Kidney epithelial cell (primary cell): Measurements from ENCODE around the gene NLK. TPM values are rescaled to one million over a fixed set of nuclear protein-coding genes. Genes with fewer than 3 reads are reported as not detected.
"Not testable (repeated sequence)": the region's sequence is repeated elsewhere in the genome, so short reads cannot be mapped to it uniquely, and the experiment has no call there.

Source experiments
- DNase-seq: peaks from one replicate; pipeline ENCODE4 v3.0.0-alpha.2; 2010; ENCODE audit warnings: low read depth
- H3K27me3 ChIP-seq: 2 replicates; pipeline ENCODE4 v1.6.0; 2011; ENCODE audit warnings: low read length; ENCODE audit not compliant: control insufficient read depth, insufficient read depth
- H3K36me3 ChIP-seq: 2 replicates; pipeline ENCODE4 v1.5.1; 2011; ENCODE audit warnings: low read length; ENCODE audit not compliant: control insufficient read depth, insufficient read depth
- H3K4me3 ChIP-seq: 2 replicates; pipeline ENCODE4 v1.5.1; 2011; ENCODE audit warnings: low read depth, mild to moderate bottlenecking, control low read depth, low read length
- total RNA-seq: library from RNA; depleted of rRNA; stranded (reverse); fragments of >200 nt; gene quantifications from 2 replicates; pipeline ENCODE4 v1.2.3, GENCODE V29; 2015
- TF ChIP-seq, protein P1 (sequence below): IDR thresholded peaks from 2 replicates; pipeline ENCODE4 v1.5.1; 2011; ENCODE audit warnings: mild to moderate bottlenecking, moderate library complexity, low read length, control low read depth, inconsistent platforms; ENCODE audit not compliant: insufficient read depth, poor library complexity, severe bottlenecking

NLK gene
- total RNA-seq, 1 donor from 2014 or later, result 12.9 TPM

DNA sequence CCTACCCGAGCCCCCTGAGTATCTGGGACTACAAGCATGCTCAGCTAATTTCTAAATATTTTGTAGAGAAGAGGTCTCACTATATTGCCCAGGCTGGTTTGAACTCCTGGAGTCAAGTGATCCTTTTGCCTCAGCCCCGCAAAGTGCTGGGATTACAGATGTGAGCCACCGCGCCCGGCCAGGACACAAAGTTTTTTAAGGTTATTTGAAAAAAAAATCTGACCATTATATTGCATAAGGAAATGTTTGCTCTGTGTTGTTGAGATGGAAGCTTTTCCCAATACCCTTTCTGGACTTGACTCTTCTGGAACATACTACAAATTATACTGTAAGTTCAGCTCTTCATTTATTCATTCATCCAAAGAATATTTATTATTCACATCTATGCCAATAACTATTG lies 143.2 kb downstream of the NLK start:
- no peaks in the 10 kb centered on the region for H3K36me3 ChIP-seq
- no peak overlapping the region for H3K4me3 ChIP-seq
- TF ChIP-seq, protein P1, sequence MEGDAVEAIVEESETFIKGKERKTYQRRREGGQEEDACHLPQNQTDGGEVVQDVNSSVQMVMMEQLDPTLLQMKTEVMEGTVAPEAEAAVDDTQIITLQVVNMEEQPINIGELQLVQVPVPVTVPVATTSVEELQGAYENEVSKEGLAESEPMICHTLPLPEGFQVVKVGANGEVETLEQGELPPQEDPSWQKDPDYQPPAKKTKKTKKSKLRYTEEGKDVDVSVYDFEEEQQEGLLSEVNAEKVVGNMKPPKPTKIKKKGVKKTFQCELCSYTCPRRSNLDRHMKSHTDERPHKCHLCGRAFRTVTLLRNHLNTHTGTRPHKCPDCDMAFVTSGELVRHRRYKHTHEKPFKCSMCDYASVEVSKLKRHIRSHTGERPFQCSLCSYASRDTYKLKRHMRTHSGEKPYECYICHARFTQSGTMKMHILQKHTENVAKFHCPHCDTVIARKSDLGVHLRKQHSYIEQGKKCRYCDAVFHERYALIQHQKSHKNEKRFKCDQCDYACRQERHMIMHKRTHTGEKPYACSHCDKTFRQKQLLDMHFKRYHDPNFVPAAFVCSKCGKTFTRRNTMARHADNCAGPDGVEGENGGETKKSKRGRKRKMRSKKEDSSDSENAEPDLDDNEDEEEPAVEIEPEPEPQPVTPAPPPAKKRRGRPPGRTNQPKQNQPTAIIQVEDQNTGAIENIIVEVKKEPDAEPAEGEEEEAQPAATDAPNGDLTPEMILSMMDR, result no peak
- no peak for DNase-seq
- H3K27me3 ChIP-seq, result no peaks in the 10 kb centered on the region

DNA sequence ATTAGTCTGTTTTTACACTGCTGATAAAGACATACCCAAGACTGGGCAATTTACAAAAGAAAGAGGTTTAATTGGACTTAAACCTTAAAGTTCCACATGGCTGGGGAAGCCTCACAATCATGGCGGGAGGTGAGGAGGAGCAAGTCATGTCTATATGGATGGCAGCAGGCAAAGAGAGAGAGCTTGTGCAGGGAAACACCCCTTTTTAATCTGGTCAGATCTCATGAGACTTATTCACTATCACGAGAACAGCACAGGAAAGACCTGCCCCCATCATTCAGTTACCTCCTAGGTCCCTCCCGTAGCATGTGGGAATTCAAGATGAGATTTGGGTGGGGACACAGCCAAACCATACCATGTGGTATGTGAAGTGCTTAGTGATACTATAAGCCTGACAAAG lies 144.0 kb downstream of the NLK start:
- not testable (repeated sequence) for DNase-seq, H3K27me3 ChIP-seq, H3K4me3 ChIP-seq, H3K36me3 ChIP-seq

DNA sequence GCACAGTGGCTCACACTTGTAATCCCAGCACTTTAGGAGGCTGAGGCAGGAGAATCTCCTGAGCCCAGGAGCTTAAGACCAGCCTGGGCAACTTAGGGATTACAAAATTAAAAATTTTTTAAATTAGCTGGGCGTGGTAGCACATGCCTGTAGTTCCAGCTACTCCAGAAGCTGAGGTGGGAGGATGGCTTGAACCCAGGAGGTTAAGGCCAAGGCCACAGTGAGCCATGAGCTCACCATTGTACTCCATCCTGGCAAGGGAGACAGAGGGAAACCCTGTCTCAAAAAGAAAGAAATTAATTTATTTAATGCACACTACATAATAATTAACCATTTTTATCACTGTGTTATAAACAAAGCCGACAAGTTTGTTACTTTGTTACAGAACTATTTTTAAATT lies 145.5 kb downstream of the NLK start:
- H3K27me3 ChIP-seq, result no peaks in the 10 kb centered on the region
- no peak overlapping the region for H3K4me3 ChIP-seq
- TF ChIP-seq, protein P1, result no peak
- H3K36me3 ChIP-seq, result no peaks in the 10 kb centered on the region
- no peak for DNase-seq

DNA sequence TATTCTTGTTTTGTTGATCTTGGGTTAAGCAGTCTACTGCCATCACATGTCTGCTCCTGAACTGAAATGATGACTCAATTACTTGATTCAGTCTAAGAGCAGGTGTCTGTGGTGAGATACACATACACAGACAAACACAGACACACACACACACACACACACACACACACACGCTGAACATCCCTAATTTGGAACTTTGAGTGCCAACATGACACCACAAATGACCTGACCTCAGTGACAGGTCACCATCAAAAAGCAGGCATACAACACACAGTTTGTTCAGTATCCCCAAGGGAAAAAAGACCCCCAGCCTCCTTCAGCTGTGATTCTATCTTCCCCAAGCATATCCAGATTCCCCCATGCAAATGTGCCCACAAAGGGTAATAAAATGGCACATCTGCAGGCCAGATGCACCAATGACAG lies 146.4 kb downstream of the NLK start:
- H3K4me3 ChIP-seq, result no peak overlapping the region
- DNase-seq, result peak; percentile 21
- H3K36me3 ChIP-seq, result no peaks in the 10 kb centered on the region
- no peaks in the 10 kb centered on the region for H3K27me3 ChIP-seq
- TF ChIP-seq, protein P1, result no peak

DNA sequence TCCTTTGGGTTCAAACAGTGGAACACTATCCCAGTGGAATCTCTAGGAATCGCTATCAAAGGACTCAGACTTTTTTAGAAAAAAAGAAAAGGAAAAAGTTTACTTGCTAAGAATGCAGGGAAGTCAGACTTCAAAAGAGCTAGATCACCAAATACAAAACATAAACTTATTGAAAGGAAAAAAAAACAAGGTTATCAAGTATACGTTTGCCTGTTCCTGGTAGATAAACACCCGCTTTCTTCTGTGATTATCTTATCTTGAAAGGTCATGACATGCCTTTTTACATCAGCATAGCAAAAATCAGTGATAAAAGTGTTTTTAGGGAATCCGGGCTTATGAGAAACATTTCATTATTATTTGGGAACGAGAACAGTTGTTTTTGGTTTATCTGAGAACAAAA lies 147.2 kb downstream of the NLK start:
- H3K36me3 ChIP-seq, result no peaks in the 10 kb centered on the region
- no peak overlapping the region for H3K4me3 ChIP-seq
- no peaks in the 10 kb centered on the region for H3K27me3 ChIP-seq
- DNase-seq, result no peak
- TF ChIP-seq, protein P1, result no peak

DNA sequence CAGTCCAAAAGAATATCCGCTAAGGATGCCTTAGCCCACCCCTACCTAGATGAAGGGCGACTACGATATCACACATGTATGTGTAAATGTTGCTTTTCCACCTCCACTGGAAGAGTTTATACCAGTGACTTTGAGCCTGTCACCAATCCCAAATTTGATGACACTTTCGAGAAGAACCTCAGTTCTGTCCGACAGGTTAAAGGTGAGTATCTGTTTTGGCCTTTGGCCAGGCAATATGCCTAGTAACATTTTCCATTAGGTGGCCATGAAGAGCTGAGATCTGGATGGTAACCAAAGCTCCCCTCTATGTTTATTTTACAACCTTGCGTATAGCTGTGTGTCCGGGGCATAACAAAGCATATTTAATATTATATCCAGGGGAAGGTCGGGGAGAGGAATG lies 148.5 kb downstream of the NLK start:
- Histone ChIP-seq H3K27me3 (no peaks in the 10 kb centered on the region), H3K4me3 (no peak overlapping the region), H3K36me3 (peaks cover 1% of the 10 kb centered on the region)
- no peak for DNase-seq
- TF ChIP-seq, protein P1, result no peak
